Activated T-cell treated with anti-CD3 and anti-CD28 coated beads for 4 hours (primary cell): ENCODE measurements around the gene CDC25C.

Experiments
- DNase-seq: peaks from one replicate; pipeline ENCODE4 v3.0.0-alpha.2; 2020

CDC25C gene

GRCh38 chr5:138331449-138332368 is at the start of gene CDC25C:
TSS of gene CDC25C (minus strand) at chr5:138331804. CDS start at chr5:138331180, 624 bp downstream.
- DNase-seq: peak; percentile 94

- DNase-seq: no peak
Observed at GRCh38 chr5:138372653-138373052, 41.0 kb upstream of the CDC25C start.

- DNase-seq: no peak
Observed at GRCh38 chr5:138372225-138372624, 40.6 kb upstream of the CDC25C start.

- DNase-seq: no peak
Observed at GRCh38 chr5:138371454-138371853, 39.9 kb upstream of the CDC25C start.

- no peak for DNase-seq
Observed at GRCh38 chr5:138370537-138370936, 38.9 kb upstream of the CDC25C start.

GRCh38 chr5:138369706-138370105 is 38.1 kb upstream of the CDC25C start:
- DNase-seq: no peak

- no peak for DNase-seq
Observed at GRCh38 chr5:138369261-138369660, 37.7 kb upstream of the CDC25C start.

- DNase-seq: no peak
Observed at GRCh38 chr5:138366632-138367382, 35.2 kb upstream of the CDC25C start.

GRCh38 chr5:138364576-138364975 is 33.0 kb upstream of the CDC25C start:
- DNase-seq: no peak

- no peak for DNase-seq
Observed at GRCh38 chr5:138360941-138361452, 29.4 kb upstream of the CDC25C start.

GRCh38 chr5:138359621-138360020 is 28.0 kb upstream of the CDC25C start:
- no peak for DNase-seq

GRCh38 chr5:138354926-138355378 is 23.3 kb upstream of the CDC25C start:
- peak; percentile 29 for DNase-seq

- DNase-seq: no peak
Observed at GRCh38 chr5:138354387-138354786, 22.8 kb upstream of the CDC25C start.

GRCh38 chr5:138353560-138354080 is 22.0 kb upstream of the CDC25C start:
- no peak for DNase-seq

GRCh38 chr5:138352722-138353559 is 21.3 kb upstream of the CDC25C start:
- peak; percentile 53 for DNase-seq

- peak; percentile 93 for DNase-seq
Observed at GRCh38 chr5:138352071-138352721, 20.6 kb upstream of the CDC25C start, which contains the start of gene KDM3B. TSS of gene KDM3B (plus strand) at chr5:138352685. CDS start at chr5:138352796, 111 bp downstream.

- DNase-seq: no peak
Observed at GRCh38 chr5:138351517-138351916, 19.9 kb upstream of the CDC25C start.

GRCh38 chr5:138351056-138351455 is 19.5 kb upstream of the CDC25C start:
- no peak for DNase-seq

GRCh38 chr5:138350563-138350890 is 18.9 kb upstream of the CDC25C start:
- no peak for DNase-seq

GRCh38 chr5:138349852-138350562 is 18.4 kb upstream of the CDC25C start:
- DNase-seq: no peak

- no peak for DNase-seq
Observed at GRCh38 chr5:138346889-138347288, 15.3 kb upstream of the CDC25C start.
